Parathyroid adenoma (tissue), 2 donors: ENCODE measurements around the gene SIK3.

Source experiments
- H2AFZ ChIP-seq: fragments of 300-600 bp; sonication (generic); one replicate; pipeline ENCODE4 v1.7.0; 2017; ENCODE audit warnings: antibody characterized with exemption, mild to moderate bottlenecking
- H3K27ac ChIP-seq: fragments of 300-600 bp; sonication (generic); one replicate; pipeline ENCODE4 v1.7.0; 2017
- H3K27me3 ChIP-seq: fragments of 300-600 bp; sonication (generic); one replicate; pipeline ENCODE4 v1.7.0; 2017; ENCODE audit warnings: low read length; ENCODE audit not compliant: control insufficient read depth, insufficient read depth
- H3K36me3 ChIP-seq: fragments of 300-600 bp; sonication (generic); one replicate; pipeline ENCODE4 v1.7.0; 2017; ENCODE audit warnings: low read length; ENCODE audit not compliant: control insufficient read depth, insufficient read depth
- H3K4me1 ChIP-seq: fragments of 300-600 bp; sonication (generic); one replicate; pipeline ENCODE4 v1.7.0; 2017; ENCODE audit warnings: control low read depth
- H3K4me2 ChIP-seq: fragments of 300-600 bp; sonication (generic); one replicate; pipeline ENCODE4 v1.7.0; 2017; ENCODE audit warnings: low read length
- H3K4me3 ChIP-seq: fragments of 300-600 bp; sonication (generic); one replicate; pipeline ENCODE4 v1.7.0; 2017; ENCODE audit warnings: low read depth, low read length
- H3K79me2 ChIP-seq: fragments of 300-600 bp; sonication (generic); one replicate; pipeline ENCODE4 v1.7.0; 2017; ENCODE audit warnings: control low read depth
- H3K9ac ChIP-seq: fragments of 300-600 bp; sonication (generic); one replicate; pipeline ENCODE4 v1.7.0; 2017; ENCODE audit warnings: mild to moderate bottlenecking
- H3K9me3 ChIP-seq: fragments of 300-600 bp; sonication (generic); one replicate; pipeline ENCODE4 v1.7.0; 2017; ENCODE audit warnings: low read length; ENCODE audit not compliant: control insufficient read depth
- TF ChIP-seq, protein P1 (sequence below): fragments of 300-600 bp; sonication (generic); IDR thresholded peaks from one replicate; pipeline ENCODE4 v1.7.0; 2017; ENCODE audit warnings: antibody characterized with exemption, mild to moderate bottlenecking
- donor health status: primary hyperparathyroidism.

The SIK3 gene

GRCh38 chr11:117092951-117093590 lies 5.2 kb downstream of the SIK3 start:
- Histone ChIP-seq H3K27ac (no peak overlapping the region), H3K79me2 (peaks cover 31% of the 10 kb centered on the region), H3K27me3 (no peaks in the 10 kb centered on the region), H2AFZ (no peak overlapping the region), H3K4me1 (peaks cover 10% of the 10 kb centered on the region), H3K4me2 (no peak overlapping the region), H3K9me3 (no peaks in the 10 kb centered on the region), H3K4me3 (no peak overlapping the region), H3K9ac (no peak overlapping the region), H3K36me3 (no peaks in the 10 kb centered on the region)
- TF ChIP-seq, protein P1, sequence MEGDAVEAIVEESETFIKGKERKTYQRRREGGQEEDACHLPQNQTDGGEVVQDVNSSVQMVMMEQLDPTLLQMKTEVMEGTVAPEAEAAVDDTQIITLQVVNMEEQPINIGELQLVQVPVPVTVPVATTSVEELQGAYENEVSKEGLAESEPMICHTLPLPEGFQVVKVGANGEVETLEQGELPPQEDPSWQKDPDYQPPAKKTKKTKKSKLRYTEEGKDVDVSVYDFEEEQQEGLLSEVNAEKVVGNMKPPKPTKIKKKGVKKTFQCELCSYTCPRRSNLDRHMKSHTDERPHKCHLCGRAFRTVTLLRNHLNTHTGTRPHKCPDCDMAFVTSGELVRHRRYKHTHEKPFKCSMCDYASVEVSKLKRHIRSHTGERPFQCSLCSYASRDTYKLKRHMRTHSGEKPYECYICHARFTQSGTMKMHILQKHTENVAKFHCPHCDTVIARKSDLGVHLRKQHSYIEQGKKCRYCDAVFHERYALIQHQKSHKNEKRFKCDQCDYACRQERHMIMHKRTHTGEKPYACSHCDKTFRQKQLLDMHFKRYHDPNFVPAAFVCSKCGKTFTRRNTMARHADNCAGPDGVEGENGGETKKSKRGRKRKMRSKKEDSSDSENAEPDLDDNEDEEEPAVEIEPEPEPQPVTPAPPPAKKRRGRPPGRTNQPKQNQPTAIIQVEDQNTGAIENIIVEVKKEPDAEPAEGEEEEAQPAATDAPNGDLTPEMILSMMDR: no peak

GRCh38 chr11:117091753-117092477 lies 6.3 kb downstream of the SIK3 start:
- Histone ChIP-seq H3K9ac (no peak overlapping the region), H3K36me3 (no peaks in the 10 kb centered on the region), H3K27me3 (no peaks in the 10 kb centered on the region), H3K4me2 (no peak overlapping the region), H2AFZ (no peak overlapping the region), H3K4me1 (peaks cover 13% of the 10 kb centered on the region), H3K79me2 (peaks cover 36% of the 10 kb centered on the region), H3K4me3 (no peak overlapping the region), H3K9me3 (no peaks in the 10 kb centered on the region), H3K27ac (no peak overlapping the region)
- TF ChIP-seq, protein P1: no peak

DNA sequence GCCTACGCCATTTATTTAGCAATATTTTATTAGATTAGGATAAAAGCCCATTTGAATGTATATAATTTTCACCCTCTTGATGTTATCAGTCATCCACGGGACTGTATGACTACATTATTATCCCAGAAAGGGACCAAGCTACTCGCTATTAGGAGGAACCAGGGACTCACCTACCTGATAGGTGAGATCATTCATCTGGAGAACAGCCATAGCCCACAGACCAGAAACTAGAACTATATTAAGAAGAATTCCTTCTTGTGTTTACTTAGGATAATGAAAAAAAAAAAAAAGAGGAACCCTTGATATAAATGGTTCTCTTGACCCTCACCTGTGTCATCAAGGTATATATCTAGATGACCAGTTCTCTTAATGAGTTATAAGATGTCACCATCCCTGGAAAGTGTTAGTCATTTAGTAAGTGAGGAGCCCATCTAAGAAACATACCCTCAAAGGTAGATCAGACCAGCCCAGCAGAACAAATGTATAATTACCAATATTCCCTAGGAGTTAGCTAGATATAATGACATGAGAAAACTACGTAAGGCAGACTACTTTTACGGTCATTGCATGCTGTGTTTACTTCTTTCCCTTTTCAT lies 8.0 kb downstream of the SIK3 start:
- H3K9me3 ChIP-seq: no peaks in the 10 kb centered on the region
- H3K4me1 ChIP-seq: peaks cover 8% of the 10 kb centered on the region
- no peak overlapping the region for H3K4me2 ChIP-seq
- no peak overlapping the region for H2AFZ ChIP-seq
- H3K27me3 ChIP-seq: no peaks in the 10 kb centered on the region
- H3K27ac ChIP-seq: no peak overlapping the region
- H3K4me3 ChIP-seq: no peak overlapping the region
- H3K79me2 ChIP-seq: peaks cover 42% of the 10 kb centered on the region
- TF ChIP-seq, protein P1: no peak
- H3K36me3 ChIP-seq: no peaks in the 10 kb centered on the region
- no peak overlapping the region for H3K9ac ChIP-seq

DNA sequence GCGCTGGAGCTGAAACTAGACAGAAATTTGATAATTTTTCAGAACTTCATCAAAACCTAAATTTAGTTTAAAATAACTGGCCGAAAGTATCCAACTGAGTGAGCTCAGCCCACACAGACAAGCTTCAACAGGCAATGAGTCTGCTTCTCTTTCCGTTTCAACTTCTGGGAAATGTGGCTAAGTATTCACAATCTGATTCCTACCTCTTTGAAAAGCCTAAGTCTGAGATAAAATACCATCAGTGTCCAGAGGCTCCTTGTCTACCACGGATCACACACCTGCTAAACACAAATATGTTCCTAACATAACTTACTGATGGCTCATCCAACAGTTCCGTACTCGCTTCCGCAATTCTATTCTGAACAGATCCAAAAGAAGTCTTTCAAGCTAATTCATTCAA lies 8.5 kb downstream of the SIK3 start:
- H3K9me3 ChIP-seq: no peaks in the 10 kb centered on the region
- H3K4me2 ChIP-seq: no peak overlapping the region
- H3K27ac ChIP-seq: no peak overlapping the region
- no peak overlapping the region for H2AFZ ChIP-seq
- H3K36me3 ChIP-seq: no peaks in the 10 kb centered on the region
- TF ChIP-seq, protein P1: no peak
- no peaks in the 10 kb centered on the region for H3K27me3 ChIP-seq
- no peak overlapping the region for H3K9ac ChIP-seq
- H3K4me1 ChIP-seq: peaks cover 8% of the 10 kb centered on the region
- peaks cover 42% of the 10 kb centered on the region for H3K79me2 ChIP-seq
- no peak overlapping the region for H3K4me3 ChIP-seq
